ENCODE data around the gene MAD1L1.

Gene MAD1L1

DNA sequence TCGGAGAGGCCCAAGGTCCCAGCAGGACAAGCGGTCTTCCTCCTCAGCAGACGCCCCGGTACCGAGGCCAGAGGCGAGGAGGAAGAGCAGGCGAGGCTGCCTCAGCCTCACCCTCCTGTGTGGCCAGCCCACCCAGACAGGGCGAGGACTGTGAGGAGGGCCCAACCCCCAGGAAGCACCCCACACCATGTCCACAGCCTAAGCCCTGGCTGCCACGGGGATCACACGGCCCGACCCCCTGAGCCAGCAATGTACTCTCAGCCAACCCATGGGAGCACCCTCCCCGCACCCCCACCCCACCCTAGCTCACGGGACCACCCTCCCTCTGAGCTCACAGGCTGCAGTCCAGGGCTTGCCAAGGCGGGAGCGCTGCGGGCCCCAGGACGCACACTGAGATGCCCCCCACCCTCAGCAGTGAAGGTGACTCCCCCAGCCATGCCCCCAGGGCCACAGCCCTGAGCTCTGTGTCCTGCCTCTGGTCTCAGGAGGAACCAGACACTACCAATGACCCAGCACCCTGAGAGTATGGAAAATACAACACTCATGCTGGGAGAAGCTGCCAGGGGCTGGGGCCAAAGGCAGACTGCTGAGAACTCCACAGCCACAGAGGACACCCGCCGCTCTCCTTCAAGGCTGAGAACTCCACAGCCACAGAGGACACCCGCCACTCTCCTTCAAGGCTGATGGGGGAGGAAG is 93.6 kb downstream of the MAD1L1 start:
- no peak for DNase-seq (ENCODE audit: low read depth)

DNA sequence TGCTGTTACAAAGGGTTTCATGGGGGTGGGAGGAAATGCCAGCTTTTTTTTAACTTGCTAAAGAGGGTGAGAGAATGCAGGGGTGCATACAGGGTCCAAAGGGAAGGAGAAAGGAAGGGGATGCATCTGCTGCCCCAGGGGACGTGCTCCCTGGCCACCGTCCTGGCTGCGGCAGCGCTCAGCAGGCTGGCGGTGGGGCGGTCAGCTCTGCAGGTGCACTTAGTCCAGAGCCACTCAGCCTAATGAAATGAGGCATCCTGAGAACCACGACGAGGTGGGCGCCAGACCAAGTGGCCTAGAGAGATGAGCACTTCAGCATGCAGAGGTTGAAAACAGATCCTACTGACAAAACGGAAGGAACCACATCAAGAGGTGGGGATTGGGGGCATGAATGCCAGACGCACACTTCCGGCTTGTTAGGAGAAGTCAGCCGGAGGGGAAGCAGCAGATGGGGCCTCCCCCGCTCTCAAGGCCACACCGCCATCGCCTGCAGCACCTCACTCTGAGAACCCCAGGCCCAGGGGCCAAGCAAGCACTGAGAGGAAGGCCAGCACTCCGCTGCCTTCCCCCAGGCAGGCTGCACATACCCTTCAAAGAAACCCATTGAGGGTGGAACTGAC is 94.5 kb downstream of the MAD1L1 start:
- DNase-seq (ENCODE audit: low read depth), result no peak

GRCh38 chr7:2134740-2135139 is 98.0 kb downstream of the MAD1L1 start:
- no peak for DNase-seq (ENCODE audit: low read depth)

DNA sequence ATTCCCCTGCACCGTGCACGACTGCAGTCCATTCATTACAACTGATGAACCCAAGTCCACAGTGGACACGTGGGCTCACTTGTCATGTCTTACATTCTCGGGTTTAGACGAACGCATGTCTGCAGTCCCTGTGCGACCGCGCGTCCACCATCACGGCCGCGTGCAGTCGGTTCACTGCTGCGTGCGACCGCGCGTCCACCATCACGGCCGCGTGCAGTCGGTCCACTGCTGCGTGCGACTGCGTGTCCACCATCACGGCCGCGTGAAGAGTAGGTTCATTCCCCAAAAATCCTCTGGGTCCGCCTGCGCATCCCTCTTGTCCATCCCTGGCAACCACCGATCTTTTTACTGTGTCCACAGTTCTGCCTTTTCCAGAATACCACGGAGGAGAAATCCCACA is 100.5 kb downstream of the MAD1L1 start:
- no peak for DNase-seq (ENCODE audit: low read depth)

- DNase-seq (ENCODE audit: low read depth), result no peak
Observed at GRCh38 chr7:2131800-2132199, 100.9 kb downstream of the MAD1L1 start.

DNA sequence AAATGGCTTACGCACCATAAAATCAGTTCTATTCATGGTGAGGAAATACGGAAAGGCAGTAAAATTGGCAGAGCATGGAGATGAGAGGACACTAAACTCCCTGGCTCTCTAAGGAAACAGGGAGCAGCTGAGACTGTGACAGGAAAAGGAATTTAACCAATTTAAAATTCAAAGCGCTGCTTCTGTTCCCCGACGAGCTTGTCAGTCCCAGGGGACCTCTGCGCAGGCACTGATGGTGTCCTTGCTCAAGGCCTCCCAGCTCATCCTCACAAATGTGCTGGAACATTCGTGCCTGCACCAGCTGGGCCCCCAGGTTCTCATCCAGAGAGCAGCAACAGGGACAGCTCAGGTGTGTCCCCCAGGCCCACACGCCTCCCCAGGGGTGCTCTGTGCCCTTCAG is 101.4 kb downstream of the MAD1L1 start:
- DNase-seq (ENCODE audit: low read depth), result no peak

DNA sequence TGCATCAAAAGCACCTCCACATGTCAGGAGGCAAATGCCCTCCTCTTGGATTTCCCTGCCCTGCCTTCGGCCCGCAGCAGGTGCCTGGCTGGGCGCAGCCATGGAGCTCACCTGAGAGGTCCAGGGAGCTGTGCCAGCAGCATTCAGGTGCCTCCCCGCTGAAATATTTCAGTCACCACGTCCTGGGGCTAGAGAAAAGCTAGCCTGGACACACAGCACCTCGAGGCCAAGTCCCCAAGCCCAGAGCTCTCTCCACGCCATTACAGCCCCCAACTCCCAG is 102.7 kb downstream of the MAD1L1 start:
- no peak for DNase-seq (ENCODE audit: low read depth)

- no peak for DNase-seq (ENCODE audit: low read depth)
Observed at GRCh38 chr7:2129323-2130095, 103.2 kb downstream of the MAD1L1 start.

DNA sequence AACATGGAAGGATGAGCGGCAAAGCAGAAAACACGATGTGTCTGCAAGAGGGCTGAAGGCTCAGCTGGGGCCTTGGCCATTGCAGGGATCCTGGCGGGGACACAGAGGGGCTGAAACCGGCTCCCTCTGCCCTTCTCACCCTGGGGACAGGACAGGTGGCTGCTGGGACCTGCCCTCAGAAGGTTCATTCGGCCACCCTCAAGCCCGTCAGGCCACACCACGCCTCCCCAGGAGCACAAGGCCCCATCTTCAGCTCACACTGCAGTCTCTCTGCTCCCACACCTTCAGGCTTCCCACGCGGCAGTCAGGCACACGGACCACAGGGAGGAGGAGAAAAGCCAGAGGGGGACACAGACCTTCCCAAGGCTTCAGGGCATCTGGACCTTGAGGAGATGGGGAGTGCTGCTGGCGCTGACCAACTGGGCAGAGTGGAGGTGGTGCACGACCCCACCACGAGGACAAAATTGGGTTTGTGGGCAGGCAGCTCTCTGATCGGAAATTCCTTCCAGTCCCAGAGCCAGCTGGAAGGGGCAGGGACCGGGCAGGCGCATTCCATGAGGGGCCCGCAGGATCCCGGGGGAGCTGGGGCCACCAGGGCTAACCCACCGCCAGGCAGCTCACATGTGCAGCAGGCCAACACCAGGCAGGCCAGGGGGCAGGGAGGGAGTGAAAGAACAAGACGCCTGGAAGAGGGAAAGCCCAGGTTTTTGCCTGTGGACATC is 104.0 kb downstream of the MAD1L1 start:
- no peak for DNase-seq (ENCODE audit: low read depth)

DNA sequence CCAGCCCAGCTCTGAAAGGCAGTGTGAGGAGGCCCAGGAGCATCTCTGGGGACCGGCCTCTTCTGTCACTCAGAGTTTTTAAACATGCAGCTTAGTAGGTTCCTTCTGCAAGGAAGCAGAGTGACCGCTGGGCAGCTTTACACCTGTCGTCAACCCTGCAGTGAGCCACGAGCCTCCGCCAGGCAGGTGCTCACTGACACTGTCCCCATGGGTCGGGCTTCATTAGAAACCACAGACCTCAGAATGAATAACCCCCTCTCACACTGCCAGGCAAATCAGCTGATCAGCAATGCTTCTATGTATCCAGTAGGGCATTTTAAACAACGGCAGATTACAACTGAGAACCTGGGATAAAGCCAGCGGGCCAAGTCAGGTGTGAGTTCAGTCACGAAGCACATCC is 106.1 kb downstream of the MAD1L1 start:
- no peak for DNase-seq (ENCODE audit: low read depth)

DNA sequence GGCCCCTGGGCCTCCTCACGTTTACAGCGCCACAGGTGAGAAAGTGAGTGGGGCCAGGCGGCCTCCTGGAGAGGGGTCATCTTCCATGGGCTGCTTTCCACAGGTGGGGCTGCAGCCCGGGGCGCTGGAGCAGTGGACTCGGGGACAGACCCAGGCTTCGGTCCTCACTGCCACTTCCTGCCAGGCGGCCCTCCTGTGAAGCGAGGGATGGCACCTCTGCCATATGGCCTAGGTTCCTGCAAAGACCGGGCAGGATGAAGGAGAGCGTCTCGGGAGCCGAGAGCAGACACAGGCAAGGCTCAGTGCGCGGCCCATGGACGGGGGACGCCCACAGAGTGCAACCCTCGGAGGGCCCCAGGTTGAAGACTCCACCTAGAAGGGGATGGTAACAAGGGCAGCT is 106.8 kb downstream of the MAD1L1 start:
- DNase-seq (ENCODE audit: low read depth), result no peak

DNA sequence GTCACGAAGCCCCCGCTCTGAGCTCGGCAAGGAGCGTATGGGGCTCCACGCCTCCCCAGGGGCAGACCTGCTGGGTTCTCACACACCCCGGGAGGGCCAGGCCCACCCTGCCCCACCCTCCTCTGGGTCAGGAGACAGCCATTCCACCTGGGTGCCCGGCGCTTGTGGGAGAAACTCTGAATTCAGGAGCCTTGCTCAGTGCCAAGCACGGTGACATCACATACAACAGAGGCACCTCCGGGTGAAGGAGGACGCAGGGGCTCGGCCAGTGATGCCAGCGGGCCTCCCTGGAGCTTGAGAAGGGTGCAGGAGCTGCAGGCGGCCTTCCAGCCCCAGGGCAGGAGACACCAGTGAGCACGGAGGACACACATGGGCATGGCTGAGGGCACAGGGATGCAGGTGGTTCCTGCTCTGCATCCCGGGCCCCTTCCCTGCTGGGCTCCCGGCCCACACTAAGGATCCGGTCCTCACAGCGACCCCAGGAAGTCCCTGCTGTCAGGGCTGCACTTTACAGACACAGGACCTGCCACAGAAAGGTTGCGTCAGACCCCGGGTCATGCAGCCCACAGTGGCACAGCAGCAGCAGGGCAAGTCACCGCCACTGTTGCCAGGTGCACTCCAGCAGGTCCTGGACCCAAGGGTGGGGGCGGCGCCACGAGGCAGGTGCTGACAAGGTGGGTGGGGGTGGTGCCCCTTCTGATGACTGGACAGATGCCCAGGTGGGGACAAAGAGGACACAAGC is 108.0 kb downstream of the MAD1L1 start:
- DNase-seq (ENCODE audit: low read depth), result no peak

DNA sequence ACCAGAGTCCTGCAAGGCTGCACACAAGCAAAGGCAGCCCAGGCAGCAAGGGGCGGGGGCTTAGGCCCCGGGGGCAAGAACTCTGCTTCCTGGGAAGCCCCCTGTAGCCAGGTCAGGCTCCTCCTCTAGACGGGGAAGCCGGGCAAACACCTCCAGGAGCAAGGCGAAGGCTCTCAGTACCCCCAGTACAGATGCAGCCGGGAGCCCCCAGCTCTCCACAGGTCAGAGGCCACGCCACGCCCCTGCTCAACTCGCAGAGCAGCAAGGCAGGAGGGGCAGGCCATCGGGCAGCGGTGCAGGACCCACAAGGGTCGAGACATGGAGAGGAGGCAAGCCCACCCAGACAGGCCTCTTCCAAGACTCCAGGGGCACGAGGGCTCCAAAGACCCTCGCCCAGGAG is 108.8 kb downstream of the MAD1L1 start:
- no peak for DNase-seq (ENCODE audit: low read depth)

DNA sequence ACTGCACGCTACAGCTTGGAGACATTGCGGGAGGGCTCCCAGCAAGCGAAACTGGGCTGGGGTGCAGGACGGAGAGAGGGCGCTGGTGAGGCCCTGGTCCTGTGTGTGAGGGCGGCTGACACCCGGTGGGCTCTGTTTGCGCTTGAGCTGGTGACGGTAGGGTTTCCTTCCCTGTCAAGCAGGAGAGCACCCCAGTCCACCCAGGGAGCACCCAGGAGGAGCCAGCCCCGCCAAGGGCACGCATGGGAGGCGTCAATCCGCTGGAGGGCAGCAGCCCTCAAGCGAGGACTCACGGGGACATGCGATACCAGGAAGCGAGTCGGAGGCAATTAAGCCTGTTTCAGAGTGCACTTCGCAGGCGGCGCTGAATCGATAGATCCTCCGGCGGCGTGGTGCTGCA is 109.4 kb downstream of the MAD1L1 start:
- DNase-seq (ENCODE audit: low read depth), result no peak

GRCh38 chr7:2122651-2123050 is 110.1 kb downstream of the MAD1L1 start:
- DNase-seq (ENCODE audit: low read depth), result no peak

DNA sequence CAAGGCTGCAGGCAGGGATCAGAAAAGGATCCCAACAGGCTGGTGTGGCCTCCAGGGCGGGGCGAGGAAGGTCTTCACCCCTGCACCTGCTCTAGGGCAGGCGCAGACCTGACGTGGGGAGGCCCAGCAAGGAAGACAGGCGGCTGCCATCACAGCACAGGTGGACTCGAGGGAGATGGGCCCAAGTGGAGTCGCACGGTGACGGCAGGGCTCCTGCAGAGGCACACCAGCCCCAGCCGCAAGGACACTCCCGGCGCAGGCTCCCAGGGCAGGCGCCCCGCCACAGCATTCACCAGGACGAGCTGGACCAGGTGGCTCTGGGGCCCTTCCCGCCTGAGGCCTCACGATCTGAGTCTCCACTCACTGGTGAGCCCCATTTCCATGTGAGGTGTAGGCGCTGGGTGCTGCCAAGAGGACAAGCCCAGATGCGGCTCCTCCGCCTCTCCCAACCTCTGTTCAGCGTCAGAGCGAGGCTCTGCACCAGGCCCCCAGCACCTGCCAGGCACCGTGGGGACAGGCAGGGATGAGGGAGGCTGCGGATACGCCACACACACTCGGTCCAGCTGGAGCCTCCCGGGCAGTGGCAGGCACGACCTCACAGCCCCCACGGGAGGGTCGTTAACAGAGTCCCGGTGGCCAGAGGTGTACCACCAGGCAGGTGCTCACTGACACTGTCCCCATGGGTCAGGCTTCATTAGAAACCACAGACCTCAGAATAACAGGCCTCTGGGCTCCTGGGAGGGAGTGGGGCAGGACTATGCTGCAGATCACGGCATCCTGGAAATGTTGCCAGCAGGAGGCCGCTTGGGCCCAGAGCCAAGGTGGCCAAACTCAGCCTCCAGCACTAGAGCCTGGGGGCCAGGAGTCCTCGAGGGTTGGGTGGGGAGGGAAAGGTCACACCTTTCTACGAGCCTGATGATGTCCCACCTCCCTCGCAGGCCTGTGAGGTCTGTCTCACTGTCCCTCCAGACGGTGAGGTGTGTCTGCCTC is 111.6 kb downstream of the MAD1L1 start:
- no peak for DNase-seq (ENCODE audit: low read depth)

DNA sequence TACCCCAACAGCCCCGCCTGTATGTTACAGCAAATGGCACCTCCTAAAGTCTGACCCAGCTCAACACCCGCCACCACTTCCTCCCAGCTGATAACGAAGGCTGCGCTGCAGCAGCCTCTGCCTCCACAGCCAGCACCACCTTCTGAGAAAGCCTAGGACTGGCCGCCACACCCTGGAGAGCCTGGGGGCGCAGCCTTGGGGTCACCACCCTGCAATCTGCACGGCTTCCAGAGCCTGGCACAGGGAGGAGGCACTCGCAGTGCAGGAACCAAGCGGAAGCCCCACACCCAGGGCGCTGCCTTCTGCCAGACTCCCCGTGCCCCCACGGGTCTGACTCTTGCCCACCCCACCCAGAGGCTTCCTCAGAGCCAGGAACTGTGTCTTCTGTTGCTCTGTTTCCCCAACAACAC is 112.5 kb downstream of the MAD1L1 start:
- DNase-seq (ENCODE audit: low read depth), result no peak

GRCh38 chr7:2118630-2119190 is 114.0 kb downstream of the MAD1L1 start:
- DNase-seq (ENCODE audit: low read depth), result no peak

- no peak for DNase-seq (ENCODE audit: low read depth)
Observed at GRCh38 chr7:2118056-2118455, 114.7 kb downstream of the MAD1L1 start.

DNA sequence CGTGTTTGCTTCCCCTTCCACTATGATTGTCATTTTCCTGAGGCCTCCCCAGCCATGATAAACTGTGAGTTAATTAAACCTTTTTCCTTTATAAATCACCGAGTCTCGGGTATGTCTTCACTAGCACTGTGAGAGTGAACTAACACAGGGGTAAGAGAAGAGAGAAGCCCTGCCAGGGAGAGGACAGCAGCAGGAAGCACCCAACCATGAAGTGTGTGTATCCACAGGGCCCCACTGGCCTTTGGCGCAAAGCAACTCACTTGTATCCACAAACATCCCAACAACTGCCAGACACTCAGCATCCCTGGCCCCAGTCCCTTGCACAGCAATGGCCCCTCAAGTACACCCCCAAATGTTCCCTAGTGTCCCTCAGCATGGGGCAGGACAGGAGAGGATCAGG is 115.1 kb downstream of the MAD1L1 start:
- no peak for DNase-seq (ENCODE audit: low read depth)
